Loucy (cell line): ENCODE results near the gene ID1.

ENCODE experiments used
- H2AFZ ChIP-seq: fragments of 200-600 bp; sonication (generic); 2 replicates; pipeline ENCODE4 v1.6.0; 2016; ENCODE audit warnings: antibody characterized with exemption, mild to moderate bottlenecking, low read length, moderate library complexity
- H3F3A ChIP-seq: fragments of 200-600 bp; 2 replicates; pipeline ENCODE4 v1.6.0; 2016; ENCODE audit warnings: antibody characterized with exemption, low read depth, mild to moderate bottlenecking
- H3K27me3 ChIP-seq: fragments of 200-600 bp; sonication (generic); 2 replicates; pipeline ENCODE4 v1.6.1; 2014; ENCODE audit warnings: low read length, mild to moderate bottlenecking; ENCODE audit not compliant: insufficient read depth, poor library complexity, severe bottlenecking
- H3K36me3 ChIP-seq: fragments of 200-600 bp; sonication (generic); 2 replicates; pipeline ENCODE4 v1.6.1; 2016; ENCODE audit warnings: low read length; ENCODE audit not compliant: insufficient read depth
- H3K4me1 ChIP-seq: fragments of 200-600 bp; sonication (generic); 2 replicates; pipeline ENCODE4 v1.5.1; 2014; ENCODE audit warnings: low read length, mild to moderate bottlenecking; ENCODE audit not compliant: insufficient read depth, poor library complexity, severe bottlenecking
- H3K4me2 ChIP-seq: fragments of 200-600 bp; sonication (generic); 2 replicates; pipeline ENCODE4 v1.6.0; 2014; ENCODE audit warnings: antibody characterized with exemption, low read length, low read depth, mild to moderate bottlenecking; ENCODE audit not compliant: poor library complexity, severe bottlenecking
- H3K4me3 ChIP-seq: fragments of 200-600 bp; sonication (generic); 2 replicates; pipeline ENCODE4 v1.5.1; 2014; ENCODE audit warnings: low read length, mild to moderate bottlenecking, mixed read lengths; ENCODE audit not compliant: poor library complexity, severe bottlenecking
- H3K79me2 ChIP-seq: fragments of 200-600 bp; sonication (generic); 2 replicates; pipeline ENCODE4 v1.6.1; 2014; ENCODE audit warnings: low read length; ENCODE audit not compliant: insufficient read depth
- H3K9ac ChIP-seq: fragments of 200-600 bp; sonication (generic); 2 replicates; pipeline ENCODE4 v1.6.0; 2014; ENCODE audit warnings: mild to moderate bottlenecking, low read depth, low read length, moderate library complexity; ENCODE audit not compliant: poor library complexity, severe bottlenecking
- H3K9me2 ChIP-seq: fragments of 200-600 bp; sonication (generic); replicated peaks from 2 replicates; pipeline ENCODE4 v1.6.1; 2016; ENCODE audit warnings: low read depth, low read length, mixed read lengths
- H3K9me3 ChIP-seq: fragments of 200-600 bp; sonication (generic); 2 replicates; pipeline ENCODE4 v1.6.1; 2014; ENCODE audit warnings: mild to moderate bottlenecking, antibody characterized with exemption, low read length, low read depth; ENCODE audit not compliant: insufficient read depth
- H4K20me1 ChIP-seq: fragments of 200-600 bp; sonication (generic); 2 replicates; pipeline ENCODE4 v1.6.0; 2014; ENCODE audit warnings: antibody characterized with exemption, low read length, mild to moderate bottlenecking; ENCODE audit not compliant: insufficient read depth, poor library complexity, severe bottlenecking
- CTCF ChIP-seq: fragments of 200-600 bp; sonication (generic); conservative IDR thresholded peaks from 2 replicates; pipeline ENCODE4 v1.5.1; 2014; ENCODE audit warnings: mild to moderate bottlenecking, antibody characterized with exemption, low read length
- EZH2phosphoT487 ChIP-seq: fragments of 200-600 bp; IDR thresholded peaks from 2 replicates; pipeline ENCODE4 v1.6.1; 2018; ENCODE audit warnings: antibody characterized with exemption, mild to moderate bottlenecking, moderate library complexity, borderline replicate concordance

The ID1 gene

GRCh38 chr20:31640259-31640658 is 35.2 kb downstream of the ID1 start:
- no peaks in the 10 kb centered on the region for H3K36me3 ChIP-seq
- H3K9ac ChIP-seq: no peak overlapping the region
- H3K4me2 ChIP-seq: no peak overlapping the region
- peaks cover 7% of the 10 kb centered on the region for H3K4me1 ChIP-seq
- no peaks in the 10 kb centered on the region for H3K9me3 ChIP-seq
- H3K79me2 ChIP-seq: no peaks in the 10 kb centered on the region
- no peaks in the 10 kb centered on the region for H3F3A ChIP-seq
- H2AFZ ChIP-seq: no peak overlapping the region
- no peaks in the 10 kb centered on the region for H4K20me1 ChIP-seq
- no peaks in the 10 kb centered on the region for H3K9me2 ChIP-seq
- H3K4me3 ChIP-seq: no peak overlapping the region
- TF ChIP-seq CTCF: no peak
- no peak for TF ChIP-seq EZH2phosphoT487
- H3K27me3 ChIP-seq: no peaks in the 10 kb centered on the region

- no peaks in the 10 kb centered on the region for H3K9me3 ChIP-seq
These were observed 36.3 kb downstream of the ID1 start for GRCh38 chr20:31641391-31641790.

GRCh38 chr20:31642837-31643236 is 37.7 kb downstream of the ID1 start:
- no peak overlapping the region for H3K4me2 ChIP-seq

More at GRCh38 chr20:31641391-31641790, 36.3 kb downstream of the ID1 start:
- H3K4me3 ChIP-seq: no peak overlapping the region
- H3K4me1 ChIP-seq: peaks cover 7% of the 10 kb centered on the region
- no peaks in the 10 kb centered on the region for H3K9me2 ChIP-seq
- H3K9ac ChIP-seq: no peak overlapping the region
- H3K27me3 ChIP-seq: no peaks in the 10 kb centered on the region
- no peaks in the 10 kb centered on the region for H4K20me1 ChIP-seq
- no peaks in the 10 kb centered on the region for H3K36me3 ChIP-seq
- no peaks in the 10 kb centered on the region for H3F3A ChIP-seq
- no peak overlapping the region for H2AFZ ChIP-seq
- no peaks in the 10 kb centered on the region for H3K79me2 ChIP-seq
- no peak overlapping the region for H3K4me2 ChIP-seq
- no peak for TF ChIP-seq CTCF
- TF ChIP-seq EZH2phosphoT487: no peak

More at GRCh38 chr20:31642837-31643236, 37.7 kb downstream of the ID1 start:
- no peaks in the 10 kb centered on the region for H4K20me1 ChIP-seq
- peaks cover 7% of the 10 kb centered on the region for H3K4me1 ChIP-seq
- H3F3A ChIP-seq: no peaks in the 10 kb centered on the region
- H3K79me2 ChIP-seq: no peaks in the 10 kb centered on the region
- H2AFZ ChIP-seq: 0 out of 2 replicates have a peak overlapping the region, but pooled peaks have one; percentile 2
- no peak overlapping the region for H3K9ac ChIP-seq
- TF ChIP-seq CTCF: no peak
- TF ChIP-seq EZH2phosphoT487: no peak
- H3K36me3 ChIP-seq: no peaks in the 10 kb centered on the region
- H3K9me3 ChIP-seq: no peaks in the 10 kb centered on the region
- H3K9me2 ChIP-seq: no peaks in the 10 kb centered on the region
- no peak overlapping the region for H3K4me3 ChIP-seq
- no peaks in the 10 kb centered on the region for H3K27me3 ChIP-seq
